ENCODE measurements around the gene EMID1. TPM values are rescaled to one million over a fixed set of nuclear protein-coding genes. Genes with fewer than 3 reads are reported as not detected.

The EMID1 gene
- total and polyA plus RNA-seq, 2 donors, result 7.0 to 9.4 TPM

GRCh38 chr22:29183971-29184848 lies 21.5 kb upstream of the EMID1 start:
- no peaks in the 10 kb centered on the region for H3K4me1 ChIP-seq (ENCODE audit: insufficient read depth)
- DNase-seq (ENCODE audit: extremely low spot score), result no peak
- no peaks in the 10 kb centered on the region for H3K36me3 ChIP-seq (ENCODE audit: insufficient read depth)
- H3K4me3 ChIP-seq (ENCODE audit: low read depth, low read length), result no peak overlapping the region
- no peak overlapping the region for H3K27ac ChIP-seq (ENCODE audit: low read depth)
- 80% methylated on average over 19 of the region's 19 CpGs for WGBS

GRCh38 chr22:29184849-29185490 lies 20.7 kb upstream of the EMID1 start:
- H3K36me3 ChIP-seq (ENCODE audit: insufficient read depth), result no peaks in the 10 kb centered on the region
- WGBS, result 81% methylated on average over 12 of the region's 12 CpGs
- no peaks in the 10 kb centered on the region for H3K4me1 ChIP-seq (ENCODE audit: insufficient read depth)
- DNase-seq (ENCODE audit: extremely low spot score), result no peak
- no peak overlapping the region for H3K4me3 ChIP-seq (ENCODE audit: low read depth, low read length)
- H3K27ac ChIP-seq (ENCODE audit: low read depth), result no peak overlapping the region

GRCh38 chr22:29186302-29186701 lies 19.4 kb upstream of the EMID1 start:
- no peaks in the 10 kb centered on the region for H3K36me3 ChIP-seq (ENCODE audit: insufficient read depth)
- DNase-seq (ENCODE audit: extremely low spot score), result no peak
- no peaks in the 10 kb centered on the region for H3K4me1 ChIP-seq (ENCODE audit: insufficient read depth)
- no peak overlapping the region for H3K27ac ChIP-seq (ENCODE audit: low read depth)
- H3K4me3 ChIP-seq (ENCODE audit: low read depth, low read length), result no peak overlapping the region
- WGBS, result 99% methylated on average over 1 of the region's 1 CpG

- no peak overlapping the region for H3K4me3 ChIP-seq (ENCODE audit: low read depth, low read length)
- no peaks in the 10 kb centered on the region for H3K36me3 ChIP-seq (ENCODE audit: insufficient read depth)
- no peak overlapping the region for H3K27ac ChIP-seq (ENCODE audit: low read depth)
- no peak for DNase-seq (ENCODE audit: extremely low spot score)
- H3K4me1 ChIP-seq (ENCODE audit: insufficient read depth), result no peaks in the 10 kb centered on the region
- WGBS, result 78% methylated on average over 7 of the region's 7 CpGs
These were observed 17.9 kb upstream of the EMID1 start for GRCh38 chr22:29187831-29188230.

GRCh38 chr22:29190051-29190450 lies 15.6 kb upstream of the EMID1 start:
- WGBS, result 83% methylated on average over 8 of the region's 8 CpGs
- no peaks in the 10 kb centered on the region for H3K4me1 ChIP-seq (ENCODE audit: insufficient read depth)
- no peak overlapping the region for H3K4me3 ChIP-seq (ENCODE audit: low read depth, low read length)
- H3K27ac ChIP-seq (ENCODE audit: low read depth), result no peak overlapping the region
- H3K36me3 ChIP-seq (ENCODE audit: insufficient read depth), result no peaks in the 10 kb centered on the region
- no peak for DNase-seq (ENCODE audit: extremely low spot score)

- DNase-seq (ENCODE audit: extremely low spot score), result no peak
- Histone ChIP-seq H3K4me3 (ENCODE audit: low read depth, low read length) (no peak overlapping the region), H3K36me3 (ENCODE audit: insufficient read depth) (no peaks in the 10 kb centered on the region), H3K27ac (ENCODE audit: low read depth) (no peak overlapping the region), H3K4me1 (ENCODE audit: insufficient read depth) (no peaks in the 10 kb centered on the region)
- WGBS, result 73% methylated on average over 10 of the region's 10 CpGs
These were observed 14.8 kb upstream of the EMID1 start for GRCh38 chr22:29190918-29191317.

- H3K27ac ChIP-seq (ENCODE audit: low read depth), result no peak overlapping the region
- 77% methylated on average over 8 of the region's 8 CpGs for WGBS
- H3K4me3 ChIP-seq (ENCODE audit: low read depth, low read length), result no peak overlapping the region
- no peak for DNase-seq (ENCODE audit: extremely low spot score)
- H3K4me1 ChIP-seq (ENCODE audit: insufficient read depth), result no peaks in the 10 kb centered on the region
- H3K36me3 ChIP-seq (ENCODE audit: insufficient read depth), result no peaks in the 10 kb centered on the region
These were observed 12.7 kb upstream of the EMID1 start for GRCh38 chr22:29193021-29193420.

- whole genome bisulfite sequencing, result 87% methylated on average over 2 of the region's 2 CpGs
- H3K36me3 ChIP-seq (ENCODE audit: insufficient read depth), result no peaks in the 10 kb centered on the region
- H3K4me1 ChIP-seq (ENCODE audit: insufficient read depth), result no peaks in the 10 kb centered on the region
- H3K27ac ChIP-seq (ENCODE audit: low read depth), result no peak overlapping the region
- no peak overlapping the region for H3K4me3 ChIP-seq (ENCODE audit: low read depth, low read length)
- DNase-seq (ENCODE audit: extremely low spot score), result no peak
These were observed 11.5 kb upstream of the EMID1 start for GRCh38 chr22:29194184-29194583.

GRCh38 chr22:29195118-29195963 lies 10.4 kb upstream of the EMID1 start:
- no peaks in the 10 kb centered on the region for H3K36me3 ChIP-seq (ENCODE audit: insufficient read depth)
- no peaks in the 10 kb centered on the region for H3K4me1 ChIP-seq (ENCODE audit: insufficient read depth)
- DNase-seq (ENCODE audit: extremely low spot score), result no peak
- H3K27ac ChIP-seq (ENCODE audit: low read depth), result no peak overlapping the region
- 71% methylated on average over 8 of the region's 8 CpGs for WGBS
- no peak overlapping the region for H3K4me3 ChIP-seq (ENCODE audit: low read depth, low read length)

GRCh38 chr22:29195964-29196666 lies 9.6 kb upstream of the EMID1 start:
- Histone ChIP-seq H3K4me1 (ENCODE audit: insufficient read depth) (no peaks in the 10 kb centered on the region), H3K4me3 (ENCODE audit: low read depth, low read length) (no peak overlapping the region), H3K36me3 (ENCODE audit: insufficient read depth) (no peaks in the 10 kb centered on the region), H3K27ac (ENCODE audit: low read depth) (no peak overlapping the region)
- 74% methylated on average over 10 of the region's 10 CpGs for WGBS
- no peak for DNase-seq (ENCODE audit: extremely low spot score)

GRCh38 chr22:29197096-29197495 lies 8.6 kb upstream of the EMID1 start:
- H3K4me3 ChIP-seq (ENCODE audit: low read depth, low read length), result no peak overlapping the region
- 95% methylated on average over 3 of the region's 3 CpGs for WGBS
- H3K36me3 ChIP-seq (ENCODE audit: insufficient read depth), result no peaks in the 10 kb centered on the region
- no peak overlapping the region for H3K27ac ChIP-seq (ENCODE audit: low read depth)
- no peak for DNase-seq (ENCODE audit: extremely low spot score)
- no peaks in the 10 kb centered on the region for H3K4me1 ChIP-seq (ENCODE audit: insufficient read depth)

- 97% methylated on average over 5 of the region's 5 CpGs for WGBS
- H3K4me3 ChIP-seq (ENCODE audit: low read depth, low read length), result no peak overlapping the region
- no peaks in the 10 kb centered on the region for H3K36me3 ChIP-seq (ENCODE audit: insufficient read depth)
- H3K27ac ChIP-seq (ENCODE audit: low read depth), result no peak overlapping the region
- no peaks in the 10 kb centered on the region for H3K4me1 ChIP-seq (ENCODE audit: insufficient read depth)
- DNase-seq (ENCODE audit: extremely low spot score), result no peak
These were observed 7.5 kb upstream of the EMID1 start for GRCh38 chr22:29198240-29198639.

GRCh38 chr22:29199702-29200400 lies 5.8 kb upstream of the EMID1 start:
- no peak overlapping the region for H3K27ac ChIP-seq (ENCODE audit: low read depth)
- no peak overlapping the region for H3K4me3 ChIP-seq (ENCODE audit: low read depth, low read length)
- no peaks in the 10 kb centered on the region for H3K4me1 ChIP-seq (ENCODE audit: insufficient read depth)
- no peaks in the 10 kb centered on the region for H3K36me3 ChIP-seq (ENCODE audit: insufficient read depth)
- no peak for DNase-seq (ENCODE audit: extremely low spot score)
- WGBS, result 82% methylated on average over 8 of the region's 8 CpGs

Data from urinary bladder (tissue), 4 donors.